HG03280 (cell line): Measurements from ENCODE around the gene TDRD15.
"Not testable (repeated sequence)": the region's sequence is repeated elsewhere in the genome, so short reads cannot be mapped to it uniquely, and the experiment has no call there.

Experiments
- ATAC-seq: cut with Tn5 transposase; IDR thresholded peaks from one replicate; pipeline ENCODE4 v1.9.1; 2021; ENCODE audit warnings: mild to moderate bottlenecking, moderate library complexity; ENCODE audit not compliant: unreplicated experiment

Gene TDRD15

DNA sequence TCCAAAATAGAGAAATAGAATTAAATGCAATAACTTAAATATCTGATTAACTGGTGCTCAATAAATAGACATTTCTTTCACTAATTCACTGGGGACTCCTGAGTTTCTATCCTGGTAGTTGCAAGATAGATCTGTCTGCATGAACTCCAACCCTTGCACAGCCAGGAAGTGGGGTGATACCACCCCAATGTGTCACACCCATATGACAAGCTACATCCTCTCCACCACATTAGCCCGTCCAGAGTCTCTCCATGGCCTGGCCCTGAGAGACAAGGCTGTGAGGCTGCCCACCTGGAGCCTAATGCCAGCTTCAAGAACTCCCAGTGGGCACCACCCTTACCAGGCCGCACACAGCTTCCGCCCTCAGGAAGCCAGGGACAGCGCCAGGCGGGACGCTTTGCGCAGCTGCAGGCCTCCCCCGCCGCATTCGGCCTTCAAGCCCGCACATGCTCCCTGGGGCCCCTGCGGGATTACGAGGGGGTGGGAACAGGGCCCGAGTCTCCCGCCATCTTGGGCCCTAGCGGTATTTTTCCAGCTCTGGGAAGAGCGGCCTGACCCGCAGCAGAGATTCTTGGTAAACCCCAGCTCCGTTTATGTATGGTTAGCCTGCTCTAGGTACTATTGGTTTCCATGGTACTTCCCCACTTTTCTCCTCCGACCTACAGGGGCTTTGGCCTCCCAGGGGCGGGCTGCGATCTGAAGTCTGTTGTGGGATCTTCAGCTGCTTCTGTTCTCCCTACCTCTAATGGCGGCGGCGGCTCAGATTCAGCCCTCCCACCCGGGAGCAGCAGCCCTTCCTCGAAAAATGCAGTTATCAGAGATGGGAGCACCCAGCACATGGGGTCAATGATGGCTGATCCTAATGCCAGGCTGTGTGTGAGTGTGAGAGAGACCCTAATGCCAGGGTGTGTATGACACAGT lies at the start of gene TDRD15:
TDRD15 (plus strand) TSS at position 496 of the 921 bp plus-strand sequence. CDS start 13,500 bp downstream, outside the sequence.
- ATAC-seq = no peak

DNA sequence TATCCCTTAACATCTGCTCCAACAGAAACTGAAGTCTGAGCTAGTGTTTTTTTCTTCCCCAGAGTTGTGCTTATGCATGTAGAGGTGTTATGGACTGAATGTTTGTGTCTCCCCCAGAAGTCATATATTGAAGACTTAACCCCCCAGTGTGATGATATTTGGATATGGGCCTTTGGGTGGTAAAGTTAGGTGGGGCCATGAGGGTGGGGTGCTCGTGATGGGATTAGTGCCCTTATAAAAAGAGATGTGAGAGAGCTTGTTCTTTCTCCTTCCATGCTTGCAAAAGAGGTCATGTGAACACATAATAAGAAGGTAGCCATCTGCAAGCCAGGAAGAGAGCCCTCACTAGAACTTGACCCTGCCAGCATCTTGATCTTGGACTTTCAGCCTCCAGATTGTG lies 45.5 kb upstream of the TDRD15 start:
- no peak for ATAC-seq

DNA sequence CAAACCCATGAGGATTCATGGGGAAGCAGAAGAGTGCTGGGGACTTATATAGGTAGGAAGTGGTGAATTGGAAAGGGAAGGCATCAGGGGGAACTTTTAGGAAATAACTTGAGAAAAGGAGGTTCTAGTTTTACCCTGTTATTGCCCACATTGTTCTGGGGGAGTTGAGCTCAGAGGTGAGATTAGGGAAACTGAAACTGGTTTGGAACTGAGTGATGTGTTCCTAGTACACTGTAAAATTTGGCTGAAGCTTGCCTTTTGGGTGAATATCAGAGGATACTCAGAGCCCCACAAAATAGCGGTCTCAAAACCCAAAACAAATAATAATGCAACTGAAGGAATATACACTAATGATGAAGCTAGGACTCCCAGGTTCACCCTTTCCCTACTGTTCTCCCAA lies 40.3 kb upstream of the TDRD15 start:
- no peak for ATAC-seq

DNA sequence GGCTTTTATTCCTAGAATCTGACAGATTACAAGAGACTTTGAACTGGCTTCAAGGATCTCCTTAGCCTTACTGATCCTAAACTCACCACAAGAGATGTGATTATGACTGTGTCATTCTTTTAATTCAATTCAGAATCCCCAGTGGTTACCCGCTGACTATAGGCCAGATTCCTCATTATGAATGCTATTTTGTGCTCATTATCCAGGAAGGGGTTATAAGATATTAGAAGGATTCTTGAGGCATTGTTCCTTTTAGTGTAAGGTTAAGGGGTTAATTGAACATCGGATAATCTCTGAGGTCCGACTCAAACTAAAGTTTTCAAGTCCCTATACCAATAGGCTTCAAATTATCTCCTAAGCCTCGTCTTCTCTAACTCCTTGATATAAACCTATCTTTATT lies 39.4 kb upstream of the TDRD15 start:
- no peak for ATAC-seq

DNA sequence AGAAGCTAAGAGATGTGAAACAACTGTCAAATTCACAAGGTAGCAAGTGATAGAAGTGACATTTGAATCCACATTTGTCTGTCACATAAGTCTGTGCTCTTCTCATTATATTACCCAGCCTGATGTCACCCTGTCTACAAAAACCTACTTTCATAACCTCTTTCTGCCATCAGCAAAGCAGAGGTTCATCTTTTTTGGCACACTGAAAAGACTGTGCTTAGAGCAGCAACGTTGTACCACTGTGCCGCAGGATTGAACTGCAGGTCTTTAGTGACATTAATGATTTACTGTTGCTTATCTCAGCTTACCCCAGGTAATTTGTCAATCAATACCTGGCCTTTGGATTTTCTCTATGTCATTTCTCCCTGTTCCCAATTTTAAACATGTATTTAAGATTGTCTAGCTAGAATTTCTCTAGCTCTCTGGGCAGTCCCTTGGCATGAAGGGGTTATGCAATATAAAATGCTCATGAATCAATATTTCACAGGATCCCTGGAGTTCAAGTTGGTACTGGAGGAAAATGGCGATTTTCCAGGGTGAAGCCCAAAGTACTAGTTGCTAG lies 31.4 kb upstream of the TDRD15 start:
- ATAC-seq = no peak

DNA sequence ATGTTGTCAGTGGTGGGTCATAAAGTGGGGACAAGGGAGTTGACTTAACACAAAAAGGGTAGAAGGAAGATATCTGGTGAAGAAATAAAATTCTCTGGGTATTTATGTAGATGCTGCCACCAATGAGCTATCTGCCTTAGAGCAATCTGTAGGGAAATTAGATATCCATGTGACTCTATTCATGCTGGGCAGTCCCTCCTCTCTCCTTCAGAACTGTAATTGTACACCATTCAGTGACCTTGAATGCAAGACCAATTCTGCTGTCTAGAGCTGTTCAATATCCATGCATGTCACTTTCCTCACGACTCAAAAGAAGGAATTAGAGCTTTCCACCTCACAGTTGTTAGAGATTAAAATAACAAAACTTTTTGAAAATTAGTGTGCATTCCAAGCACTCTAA lies 28.6 kb upstream of the TDRD15 start:
- no peak for ATAC-seq

DNA sequence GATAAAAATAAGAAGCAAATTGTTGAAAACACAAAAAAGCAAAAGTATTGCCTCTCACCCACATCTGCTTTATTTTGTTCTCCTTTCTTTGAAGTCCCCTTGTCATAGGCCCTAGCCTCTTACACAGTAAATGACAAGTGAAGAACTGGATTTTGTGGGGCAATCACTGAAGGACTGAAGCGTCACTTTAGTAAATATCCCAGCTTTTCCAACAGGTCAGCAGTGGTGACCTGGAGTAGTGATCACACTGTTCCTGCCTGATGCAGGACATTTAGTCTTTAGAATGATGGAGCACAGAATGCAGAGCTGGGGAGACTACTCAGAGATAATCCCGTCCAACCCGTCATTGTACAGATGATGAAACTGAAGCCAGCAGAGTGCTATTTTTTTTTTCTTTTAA lies 28.1 kb upstream of the TDRD15 start:
- no peak for ATAC-seq

DNA sequence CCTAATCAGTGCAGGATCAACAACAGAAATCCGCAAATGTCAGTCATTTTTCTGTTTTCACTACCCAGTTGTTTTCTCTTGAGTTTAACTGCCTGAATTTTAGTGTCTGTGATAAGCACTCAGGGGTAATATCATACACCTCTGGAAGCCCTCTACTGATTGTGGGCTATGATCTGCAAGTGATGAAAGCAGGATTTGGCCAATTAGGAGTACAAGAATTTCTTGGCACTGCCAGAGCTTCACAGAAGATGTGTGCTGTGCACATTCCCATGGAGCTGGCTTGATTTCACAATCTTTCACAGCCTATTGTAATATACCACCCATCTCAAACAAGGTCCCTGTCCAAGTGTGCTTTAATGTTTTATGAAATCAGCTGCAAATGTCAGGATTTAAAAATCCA lies 27.3 kb upstream of the TDRD15 start:
- ATAC-seq = no peak

DNA sequence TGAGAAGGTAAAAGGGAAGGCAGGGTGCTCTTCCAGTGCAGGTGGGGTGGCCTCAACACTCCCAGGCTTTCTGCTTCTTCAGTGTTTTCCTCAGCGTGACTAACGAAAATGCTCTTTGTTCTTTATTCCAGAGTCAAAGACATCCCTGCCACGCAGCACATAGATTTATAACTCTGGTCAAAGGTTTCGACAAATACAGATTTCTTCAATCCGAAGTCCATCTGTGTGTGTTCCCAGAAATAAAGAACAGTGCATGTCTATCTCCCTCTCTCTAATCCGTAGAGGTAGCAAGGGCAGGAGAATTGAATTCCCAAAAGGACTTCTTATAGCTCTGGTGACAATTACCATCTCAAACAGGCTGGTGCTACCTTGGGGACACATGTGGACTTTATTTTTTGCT lies 26.4 kb upstream of the TDRD15 start:
- no peak for ATAC-seq

DNA sequence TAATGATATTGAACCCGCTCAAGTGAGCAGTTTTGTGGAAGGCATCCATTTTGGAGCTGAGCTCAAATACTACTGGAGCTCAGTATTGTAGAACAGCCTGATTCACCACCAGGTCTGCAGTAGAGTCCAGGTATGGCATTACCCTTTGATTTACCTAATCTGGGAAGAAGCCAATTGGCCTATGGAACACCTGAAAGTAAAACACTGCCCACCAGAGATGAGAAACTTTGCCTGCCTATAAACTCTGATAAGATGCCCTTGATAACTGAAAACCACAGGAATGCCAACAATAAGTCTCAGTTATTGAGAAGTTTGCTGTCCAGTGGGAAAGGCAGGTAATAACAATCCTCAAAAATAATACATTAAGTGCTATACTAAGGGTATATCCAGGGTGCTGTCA lies 25.5 kb upstream of the TDRD15 start:
- no peak for ATAC-seq

DNA sequence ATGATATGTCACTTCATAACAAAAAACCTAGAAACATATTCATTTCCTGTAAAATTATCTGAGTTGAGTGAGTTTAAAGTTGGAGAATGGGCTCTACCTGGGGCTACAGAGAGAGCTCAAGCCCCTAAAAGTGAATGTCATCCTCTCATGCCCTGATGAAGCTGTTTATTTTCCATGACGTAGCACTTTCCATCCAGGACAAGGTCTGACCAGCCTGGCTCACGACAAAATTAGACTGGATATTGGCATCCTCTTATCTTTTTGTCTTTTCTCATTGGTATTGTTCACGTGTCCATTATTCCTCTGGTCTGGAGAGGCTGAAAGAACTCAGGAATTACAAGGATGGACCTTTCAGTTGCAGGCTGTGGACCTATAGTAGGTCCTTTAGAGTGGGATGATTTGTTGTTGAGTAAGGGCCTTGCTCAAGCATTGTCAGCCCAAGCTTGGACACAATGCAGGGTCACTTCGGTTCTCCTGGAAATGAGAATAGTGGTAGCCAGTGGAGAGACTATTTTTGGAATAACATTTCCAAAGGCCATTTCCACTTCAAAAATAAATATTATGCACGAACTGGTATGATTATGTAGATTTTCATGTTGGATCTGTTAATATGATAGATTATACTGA lies 24.4 kb upstream of the TDRD15 start:
- ATAC-seq = no peak

DNA sequence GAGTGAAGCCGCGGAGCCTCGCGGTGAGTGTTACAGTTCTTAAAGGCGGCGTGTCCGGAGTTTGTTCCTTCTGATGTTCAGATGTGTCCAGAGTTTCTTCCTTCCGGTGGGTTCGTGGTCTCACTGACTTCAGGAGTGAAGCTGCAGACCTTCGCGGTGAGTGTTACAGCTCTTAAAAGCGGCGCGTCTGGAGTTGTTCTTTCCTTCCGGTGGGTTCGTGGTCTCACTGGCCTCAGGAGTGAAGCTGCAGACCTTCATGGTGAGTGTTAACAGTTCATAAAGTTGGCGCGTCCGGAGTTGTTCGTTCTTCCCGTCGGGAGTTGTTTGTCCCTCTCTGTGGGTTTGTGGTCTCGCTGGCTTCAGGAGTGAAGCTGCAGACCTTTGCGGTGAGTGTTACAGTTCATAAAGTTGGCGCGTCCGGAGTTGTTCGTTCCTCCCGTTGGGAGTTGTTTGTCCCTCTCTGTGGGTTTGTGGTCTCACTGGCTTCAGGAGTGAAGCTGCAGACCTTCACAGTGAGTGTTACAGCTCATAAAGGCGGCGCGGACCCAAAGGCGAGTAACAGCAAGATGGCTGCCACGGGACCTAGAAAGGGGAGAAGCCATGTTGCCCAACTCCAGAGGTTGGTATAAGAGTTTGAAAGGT lies 22.1 kb upstream of the TDRD15 start:
- ATAC-seq = not testable (repeated sequence)

DNA sequence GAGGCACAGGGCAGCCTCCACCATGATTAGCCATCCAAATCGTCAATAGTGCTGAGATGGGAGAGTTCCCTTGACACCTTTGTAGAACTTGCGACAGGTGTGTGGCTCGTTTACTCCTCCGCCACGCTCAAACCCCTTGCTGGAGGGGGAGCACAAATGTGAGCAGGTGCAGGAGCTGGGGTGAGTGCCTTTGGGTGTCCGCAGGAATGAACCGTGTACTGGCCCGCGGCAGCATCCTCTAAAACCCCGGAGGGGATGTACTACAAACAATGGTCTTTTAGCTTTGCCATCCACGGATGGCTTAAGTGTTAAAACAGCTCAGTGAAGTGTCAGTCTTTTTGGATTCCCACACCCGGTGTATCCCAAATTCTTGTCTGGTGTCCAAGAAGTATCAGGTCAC lies 21.4 kb upstream of the TDRD15 start:
- ATAC-seq = no peak

DNA sequence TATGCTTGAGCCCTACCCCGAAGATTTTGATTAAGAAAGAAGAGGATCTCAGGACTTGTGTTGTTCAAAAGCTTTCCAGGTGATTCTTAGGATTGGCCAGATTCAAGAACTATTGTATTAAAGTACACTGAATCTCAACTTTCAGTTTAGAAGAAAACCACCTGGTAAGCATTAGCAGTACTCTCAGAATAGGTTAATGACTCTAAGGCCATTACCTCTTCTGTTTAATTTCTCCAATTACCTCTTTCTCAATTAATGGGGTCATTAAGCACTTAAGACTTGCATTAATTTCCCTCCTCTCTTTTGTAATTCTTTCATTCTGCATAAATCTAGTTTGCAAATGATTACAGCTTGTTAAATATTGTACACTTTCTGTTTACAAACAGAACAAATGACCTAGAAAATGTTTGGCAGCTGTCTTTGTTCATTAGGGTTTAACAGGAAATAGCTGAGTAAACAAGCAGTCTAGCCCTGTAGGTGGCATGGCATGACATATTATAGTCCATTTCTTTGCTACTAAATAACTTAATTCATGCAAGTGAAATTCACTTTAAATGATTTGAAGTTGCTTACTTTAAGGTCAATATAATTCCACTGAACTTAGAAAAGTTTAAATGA lies 20.4 kb upstream of the TDRD15 start:
- no peak for ATAC-seq

DNA sequence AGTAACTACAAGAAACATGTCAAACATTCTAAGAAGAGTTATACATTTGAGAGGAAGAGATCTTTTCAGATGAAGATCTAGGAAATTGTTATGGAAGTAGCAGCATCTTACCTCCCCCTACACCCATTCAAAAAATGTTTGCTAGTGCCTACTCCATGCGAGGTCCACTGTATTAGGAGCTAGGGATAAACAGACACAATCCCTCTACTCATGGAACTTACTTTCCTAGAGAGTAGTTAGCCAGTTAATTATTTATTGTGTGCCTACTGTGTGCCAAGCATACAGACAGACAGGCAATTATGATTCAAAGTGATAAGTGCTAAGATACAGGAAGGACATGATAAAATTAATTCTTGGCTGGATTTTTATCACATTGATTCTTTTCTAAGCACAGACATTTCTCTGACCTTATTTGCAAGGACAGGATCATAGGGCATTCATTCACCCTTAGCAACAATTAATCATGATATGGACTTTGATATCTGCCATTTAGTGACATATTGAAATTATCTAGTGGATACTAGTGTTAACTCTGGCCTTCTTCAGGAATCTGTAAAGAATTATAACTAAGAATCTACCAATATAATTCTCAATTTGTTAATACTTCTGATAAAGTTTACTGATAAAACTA lies 19.6 kb upstream of the TDRD15 start:
- ATAC-seq = no peak

DNA sequence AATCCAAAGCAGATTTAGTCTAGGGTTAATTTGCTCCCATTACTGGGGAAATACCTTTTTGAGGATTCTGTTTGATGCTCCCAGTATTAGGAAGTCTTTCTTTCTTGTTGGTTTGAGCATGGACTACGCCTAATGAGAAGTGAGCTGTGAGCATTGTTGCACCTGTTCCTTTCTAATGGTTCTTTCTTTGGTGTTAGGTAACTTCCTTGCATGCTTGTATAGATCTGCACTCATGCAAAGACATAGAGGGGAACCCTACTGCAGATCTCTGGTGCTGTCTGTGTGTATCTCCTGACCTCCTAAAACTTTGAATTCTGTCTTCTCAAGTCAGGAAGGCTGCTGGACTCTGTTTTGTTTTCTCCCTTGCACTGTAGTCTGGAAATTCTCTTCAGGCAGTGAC lies 12.8 kb upstream of the TDRD15 start:
- no peak for ATAC-seq

DNA sequence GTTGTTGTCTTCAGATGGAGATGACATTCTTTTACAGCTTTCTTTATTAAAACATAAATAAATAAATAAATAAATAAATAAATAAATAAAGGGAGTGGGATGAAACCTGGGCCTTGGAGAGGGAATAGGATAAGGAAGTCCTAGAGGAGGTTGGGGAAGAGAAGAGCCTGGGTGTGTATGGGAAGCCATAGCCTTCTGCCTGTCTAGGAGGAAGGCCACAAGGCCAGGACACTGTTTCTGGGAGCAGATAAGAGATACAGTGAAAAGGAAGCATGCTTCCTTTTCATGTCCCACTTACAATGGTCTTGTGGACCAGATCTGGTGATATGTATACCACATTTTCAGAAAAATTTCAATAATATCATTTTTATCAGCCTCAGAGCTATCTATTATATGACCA lies 6.1 kb upstream of the TDRD15 start:
- ATAC-seq = no peak

DNA sequence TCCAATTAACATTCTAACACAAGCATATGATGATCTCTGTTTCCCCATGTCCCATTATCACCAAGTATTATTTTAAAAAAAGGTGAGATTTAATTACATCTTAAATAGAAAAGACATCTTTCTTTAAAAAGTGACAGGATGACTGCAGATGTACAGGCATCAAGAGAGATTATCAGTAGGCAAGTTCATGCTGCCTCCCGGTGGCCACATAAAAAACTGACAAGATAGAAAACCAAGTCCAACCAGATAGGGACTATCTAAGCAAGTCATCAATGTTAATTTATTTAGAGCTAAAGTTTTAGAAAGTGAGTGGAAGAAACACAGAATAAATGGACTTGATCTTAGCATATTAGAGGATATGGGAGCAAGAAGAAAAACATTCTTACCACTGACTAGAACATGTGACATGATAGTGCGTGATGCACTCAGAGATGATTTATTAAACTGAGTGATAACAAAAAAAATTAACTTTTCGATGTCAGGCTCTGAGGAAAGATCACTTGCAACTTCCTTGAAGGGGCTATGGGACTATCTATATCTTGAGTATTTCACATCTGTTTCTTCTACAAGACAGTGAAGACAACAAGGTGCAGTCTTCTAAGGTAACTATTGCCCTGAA lies 5.4 kb upstream of the TDRD15 start:
- no peak for ATAC-seq

DNA sequence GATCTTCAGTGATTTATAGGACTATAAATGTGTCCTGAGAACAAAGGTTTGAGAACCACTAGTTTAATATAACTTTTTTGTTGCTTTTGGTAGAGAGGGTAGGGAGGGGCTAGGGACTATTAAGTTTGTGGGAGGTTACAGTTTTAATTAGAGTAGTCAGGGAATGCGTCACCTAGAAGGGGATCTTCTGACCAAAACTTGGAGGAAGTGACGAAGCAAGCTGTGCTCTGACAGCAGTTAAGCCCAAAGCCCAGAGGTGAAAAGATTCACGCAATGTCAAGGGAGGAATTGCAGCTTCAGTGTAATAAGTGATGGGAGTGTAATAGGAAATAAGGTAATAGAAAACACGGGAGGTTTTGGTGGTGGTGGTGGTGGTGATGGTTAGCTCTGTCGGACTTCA lies 8.1 kb downstream of the TDRD15 start:
- no peak for ATAC-seq

DNA sequence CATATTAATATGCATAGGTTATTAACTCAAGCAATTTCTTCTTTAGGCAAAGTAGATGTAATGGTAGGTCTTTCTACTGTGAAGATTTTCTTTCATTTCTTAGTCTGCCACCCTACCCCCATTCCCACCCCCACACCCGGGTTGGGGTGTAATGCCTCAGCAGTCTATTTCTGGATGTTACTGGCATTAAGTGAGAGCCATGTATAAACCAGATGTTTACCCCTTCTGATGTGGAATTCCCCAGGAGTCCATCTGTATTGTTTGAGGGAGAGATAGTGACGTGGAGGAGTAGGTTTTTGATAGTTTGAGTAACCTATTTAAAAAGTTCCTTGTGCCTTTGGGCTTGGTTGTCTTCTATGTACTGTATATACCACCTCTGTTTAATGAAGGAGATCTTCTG lies 11.8 kb downstream of the TDRD15 start:
- ATAC-seq = no peak
